Endometrial microvascular endothelial cells (primary cell): Measurements from ENCODE around the gene CRYBA4. TPM values are rescaled to one million over a fixed set of nuclear protein-coding genes. Genes with fewer than 3 reads are reported as not detected.

Experiments
- in situ Hi-C: cut with HindIII; loops from 2 replicates; pipeline ENCODE4 v1.10.0; 2017; ENCODE audit warnings: low sequenced_read_pairs, low pct_unique_long_range_greater_than_20kb; ENCODE audit errors: inconsistent ontology term
- total RNA-seq: library from RNA; depleted of rRNA; stranded (reverse); fragments of >200 nt; gene quantifications from one replicate; pipeline ENCODE4 v1.2.3, GENCODE V29; 2015; ENCODE audit errors: inconsistent ontology term

CRYBA4 gene
- total RNA-seq, 1 donor from 2014 or later: not detected

DNA sequence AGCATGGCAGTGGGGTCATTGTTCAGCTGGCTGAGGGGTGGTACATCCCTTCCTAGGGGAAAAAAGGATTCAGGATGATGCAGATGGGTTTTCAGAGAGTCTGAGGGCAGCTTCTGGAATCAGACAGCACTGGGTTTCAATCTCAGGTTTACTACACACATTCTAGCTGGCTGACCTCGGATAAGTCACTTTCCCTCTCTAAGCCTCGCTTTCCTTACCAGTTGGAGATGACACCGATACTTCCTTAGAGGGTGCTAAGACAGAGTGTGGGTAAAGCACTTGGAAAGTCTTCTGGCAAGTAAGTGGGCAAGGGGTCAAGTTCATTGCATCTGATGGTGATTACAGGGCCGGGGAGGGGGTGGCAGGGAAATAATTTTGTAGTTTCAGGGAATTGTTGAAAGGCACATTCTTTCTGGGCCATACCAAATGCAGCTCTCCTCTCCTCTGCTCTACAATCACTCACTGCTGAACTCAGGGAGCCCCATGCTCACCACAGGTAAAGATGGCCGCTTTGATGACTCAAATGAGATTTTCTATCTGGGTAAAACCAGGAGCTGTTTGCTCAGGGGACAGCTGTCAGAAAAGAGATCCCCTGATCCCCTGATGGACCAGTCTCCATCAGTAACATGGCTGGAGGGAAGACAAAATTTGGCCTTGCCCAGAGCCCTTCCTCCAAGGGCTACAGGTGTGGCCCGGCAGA is 29.1 kb downstream of the CRYBA4 start:
- in situ Hi-C loops: no loop called here

DNA sequence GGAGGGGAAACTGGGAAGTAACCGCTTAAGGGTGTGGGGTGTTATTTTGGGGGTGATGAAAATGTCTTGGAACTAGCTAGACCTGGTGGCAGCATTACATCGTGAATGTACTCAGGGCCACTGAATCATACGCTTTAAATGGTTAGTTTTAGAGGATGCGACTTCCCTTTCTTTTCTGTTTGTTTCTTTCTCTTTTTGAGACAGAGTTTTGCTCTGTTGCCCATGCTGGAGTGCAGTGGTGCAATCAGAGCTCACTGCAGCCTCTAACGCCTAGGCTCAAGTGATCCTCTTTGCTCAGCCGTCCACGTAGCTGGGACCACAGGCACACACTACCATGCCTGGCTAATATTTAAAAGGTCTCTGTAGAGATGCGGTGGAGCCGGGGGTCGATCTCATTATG is 30.1 kb downstream of the CRYBA4 start:
- in situ Hi-C loops: no loop called here

DNA sequence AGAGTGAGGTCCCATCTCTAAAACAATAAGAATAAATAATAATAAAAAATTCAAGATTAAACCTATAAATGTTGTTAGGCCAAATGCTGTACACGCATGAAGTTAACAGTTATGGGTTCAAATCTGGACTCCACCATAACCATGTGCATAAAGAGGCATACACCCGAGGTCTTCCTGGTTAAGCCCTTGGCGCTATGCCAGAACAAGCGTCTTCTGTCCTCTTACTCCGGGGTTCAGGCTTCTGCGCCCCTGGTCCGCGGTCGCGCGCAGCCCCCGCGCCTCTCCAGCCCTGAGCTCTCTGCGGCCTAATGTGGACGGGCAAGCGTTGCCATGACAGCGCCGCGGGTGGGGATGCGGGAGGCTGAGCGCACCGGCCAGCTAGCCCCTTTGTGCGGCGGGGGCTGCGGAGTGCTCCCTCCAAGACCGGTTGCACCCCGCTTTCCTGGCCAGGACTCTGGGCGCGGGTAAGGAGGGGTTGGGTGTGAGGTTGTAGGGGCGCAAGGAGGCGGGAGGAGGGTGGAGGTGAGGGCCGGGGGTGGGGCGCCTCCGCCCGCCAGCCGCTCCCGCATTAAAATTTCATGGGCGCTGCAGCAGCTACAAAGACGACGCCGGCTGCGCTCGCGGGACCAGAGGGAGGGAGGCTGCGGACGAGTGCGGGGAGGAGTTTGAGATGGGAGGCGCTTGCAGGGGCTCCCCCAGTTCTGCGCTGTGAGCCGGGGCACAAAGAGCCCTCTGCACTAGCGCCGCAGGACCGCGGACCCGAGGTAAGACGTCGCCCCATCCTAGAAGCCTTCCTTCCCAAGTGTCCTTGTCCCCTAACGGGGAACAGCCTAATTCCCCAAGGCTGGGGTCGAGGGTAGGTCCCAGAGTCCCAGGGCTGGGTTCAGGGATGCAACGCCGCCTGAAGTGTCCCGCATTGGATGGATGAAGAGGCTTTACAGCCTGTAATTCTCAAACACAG is 35.4 kb downstream of the CRYBA4 start, which contains the start of gene MIAT:
Gene MIAT, plus strand, starts transcription at position 698 of the 961 bp plus-strand sequence.
- in situ Hi-C loops: no loop called here

DNA sequence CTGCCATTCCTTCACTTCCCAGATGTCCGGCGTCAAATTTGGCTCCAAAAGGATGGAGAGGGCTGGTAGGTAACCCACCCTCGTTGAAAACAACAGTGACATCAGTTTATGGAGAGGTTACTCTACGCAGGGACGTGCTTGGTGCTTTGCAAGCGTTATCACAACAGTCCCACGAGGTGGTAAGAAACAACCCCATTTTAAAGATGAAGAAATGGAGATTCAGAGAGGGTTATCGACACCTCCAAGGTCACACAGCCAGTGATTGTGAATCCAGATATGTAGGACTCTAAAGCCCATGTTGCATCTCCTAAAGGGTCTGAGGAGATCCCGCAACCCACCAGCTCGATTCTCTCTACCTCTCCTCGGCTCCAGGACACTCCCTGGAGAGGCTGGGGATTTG is 36.4 kb downstream of the CRYBA4 start:
- in situ Hi-C loops: no loop called here

DNA sequence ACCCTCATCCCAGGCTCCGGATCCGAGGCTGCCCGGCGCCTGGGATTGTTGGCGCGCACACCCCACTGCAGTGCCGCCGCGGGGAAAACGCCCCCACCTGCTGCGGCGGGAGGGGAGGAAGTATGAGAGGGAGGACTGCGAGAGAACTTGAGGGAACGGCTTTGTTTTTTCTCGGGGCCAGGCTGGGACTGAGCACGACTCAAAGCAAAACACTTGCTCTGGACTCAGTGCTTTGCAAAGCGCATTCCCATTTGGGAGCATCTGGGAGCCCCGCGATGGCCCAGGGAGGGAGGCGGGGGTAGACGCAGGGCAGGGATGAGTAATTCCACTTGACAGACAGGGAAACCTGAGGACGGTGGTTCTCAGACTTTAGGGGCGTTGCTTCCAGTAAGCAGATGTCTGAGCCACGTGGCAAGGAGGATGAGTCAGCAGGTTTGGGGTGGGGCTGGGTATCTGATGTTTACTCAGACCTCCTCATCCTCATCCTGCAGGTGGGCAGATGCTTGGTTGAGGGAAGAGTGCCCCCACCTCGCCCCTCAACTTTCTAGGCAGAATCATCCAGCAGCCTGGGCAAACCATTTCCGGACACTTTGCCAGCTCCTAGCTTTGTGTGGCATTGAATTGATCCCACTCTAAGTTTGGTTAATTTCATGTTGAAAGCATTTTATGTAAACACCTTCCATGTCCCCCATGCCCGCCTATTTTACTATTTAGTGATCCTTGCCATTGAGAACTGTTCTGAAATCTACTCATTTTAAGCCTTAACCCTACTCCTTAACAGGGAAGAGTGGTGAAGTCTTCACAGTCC is 37.1 kb downstream of the CRYBA4 start:
- in situ Hi-C loops: no loop called here

DNA sequence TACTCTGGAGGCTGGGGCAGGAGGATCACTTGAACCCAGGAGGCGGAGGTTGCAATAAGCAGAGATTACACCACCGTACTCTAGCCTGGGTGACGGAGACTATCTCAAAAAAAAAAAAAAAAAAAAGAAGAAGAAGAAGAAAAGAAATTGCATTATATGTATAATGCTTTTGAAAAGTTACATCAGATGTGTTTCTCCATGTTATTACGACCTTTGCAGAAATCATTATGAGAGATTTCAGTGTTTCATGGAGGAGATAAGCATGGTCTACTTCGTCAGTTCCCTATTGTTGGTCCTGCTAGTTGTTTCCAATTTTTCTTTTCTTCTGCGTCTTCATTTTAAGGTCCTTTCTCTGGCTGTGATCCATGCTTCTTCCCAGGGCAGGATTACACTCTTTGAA is 38.6 kb downstream of the CRYBA4 start:
- in situ Hi-C loops: no loop called here

DNA sequence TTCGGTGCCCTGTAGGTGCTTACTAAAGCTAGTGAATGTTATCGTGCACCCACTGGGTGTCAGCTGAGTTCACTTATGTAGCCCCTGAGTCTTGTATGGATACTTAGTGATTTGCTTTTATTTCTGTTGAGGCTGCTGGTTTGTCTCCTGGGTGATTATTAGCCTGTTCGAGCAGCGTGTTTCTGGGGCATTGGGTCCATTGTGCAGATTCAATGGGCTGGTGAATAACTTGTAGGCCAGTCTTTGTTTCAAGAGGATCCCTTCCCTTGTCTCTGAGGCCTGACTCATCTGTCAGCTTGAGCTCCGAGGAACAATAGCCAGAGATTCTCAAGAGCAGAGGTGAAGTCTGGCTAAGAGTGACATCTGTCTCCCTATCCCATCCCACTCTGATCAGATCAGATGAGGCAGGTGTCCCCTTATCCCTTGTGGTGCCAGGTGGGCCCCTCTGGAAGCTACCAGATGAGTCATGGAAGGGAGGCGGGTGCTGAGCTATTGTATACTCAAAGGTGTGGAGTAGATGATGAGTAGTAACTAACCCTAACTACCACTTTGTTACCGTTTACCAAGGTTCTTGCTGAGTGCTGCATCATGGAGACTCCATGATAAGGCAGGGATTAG is 39.3 kb downstream of the CRYBA4 start:
- in situ Hi-C loops: no loop called here

DNA sequence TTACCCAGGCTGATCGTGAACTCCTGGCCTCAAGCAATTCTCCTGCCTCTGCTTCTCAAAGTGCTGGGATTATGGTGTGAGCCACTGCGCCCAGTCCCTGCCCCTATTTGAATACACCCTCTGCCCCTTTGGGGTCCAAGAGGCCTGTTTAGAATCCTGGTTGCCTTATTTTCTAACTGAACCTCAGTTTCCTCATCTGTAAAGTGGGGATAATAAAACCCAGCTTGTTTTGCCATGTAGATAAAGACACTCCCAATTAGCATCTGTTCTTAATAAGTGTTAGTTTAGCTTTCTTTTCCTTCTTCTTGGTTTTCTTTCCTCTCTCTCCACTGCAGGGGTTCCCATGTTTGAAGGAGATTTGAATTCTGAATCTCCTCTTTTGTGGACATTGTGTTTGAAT is 40.4 kb downstream of the CRYBA4 start:
- in situ Hi-C loops: no loop called here

DNA sequence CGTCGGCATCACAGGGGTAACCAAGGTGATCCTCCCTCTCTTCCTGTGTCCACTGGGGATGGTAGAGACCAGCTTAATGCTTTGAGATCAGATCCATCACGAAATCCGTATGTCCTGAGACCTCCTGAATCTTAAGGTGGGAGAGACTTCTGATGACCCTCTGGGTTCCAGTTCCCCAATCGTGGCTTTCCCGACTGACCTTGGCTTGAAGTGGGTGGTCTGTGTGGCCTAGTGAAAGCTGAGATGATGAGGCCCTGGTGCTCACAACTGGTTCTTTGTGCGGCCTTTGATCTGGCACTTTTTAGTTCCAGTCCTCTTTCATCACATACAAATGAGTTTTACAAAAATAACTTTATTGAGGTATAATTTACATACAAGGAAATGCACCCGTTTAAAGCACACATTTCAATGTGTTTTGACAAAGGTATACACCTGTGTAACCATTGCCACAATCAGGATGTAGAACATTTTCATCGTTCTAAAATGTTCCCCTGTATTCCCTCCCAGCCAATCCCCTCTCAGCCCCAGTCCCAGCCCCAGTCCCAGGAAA is 41.7 kb downstream of the CRYBA4 start:
- in situ Hi-C loops: no loop called here

DNA sequence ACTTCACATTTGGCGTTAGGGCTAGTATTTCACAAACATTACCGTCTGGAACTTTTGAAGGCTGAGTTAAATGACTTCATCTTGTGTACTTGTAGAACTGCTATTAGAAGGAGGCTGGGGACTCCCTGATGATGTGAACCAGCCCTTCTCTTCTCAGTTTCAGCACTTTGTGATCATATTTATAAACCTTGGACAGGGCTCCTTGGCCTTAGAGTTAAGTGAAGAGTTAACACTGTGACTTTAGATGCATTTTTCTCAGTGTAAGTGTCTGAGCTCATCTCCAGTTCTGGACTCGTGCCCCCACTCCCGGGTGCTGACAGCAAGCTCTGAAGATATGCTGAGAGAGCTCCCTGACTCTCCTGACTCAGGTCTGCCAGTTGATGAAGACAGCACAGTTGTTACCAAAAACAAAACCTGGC is 44.1 kb downstream of the CRYBA4 start:
- in situ Hi-C loops: no loop called here

DNA sequence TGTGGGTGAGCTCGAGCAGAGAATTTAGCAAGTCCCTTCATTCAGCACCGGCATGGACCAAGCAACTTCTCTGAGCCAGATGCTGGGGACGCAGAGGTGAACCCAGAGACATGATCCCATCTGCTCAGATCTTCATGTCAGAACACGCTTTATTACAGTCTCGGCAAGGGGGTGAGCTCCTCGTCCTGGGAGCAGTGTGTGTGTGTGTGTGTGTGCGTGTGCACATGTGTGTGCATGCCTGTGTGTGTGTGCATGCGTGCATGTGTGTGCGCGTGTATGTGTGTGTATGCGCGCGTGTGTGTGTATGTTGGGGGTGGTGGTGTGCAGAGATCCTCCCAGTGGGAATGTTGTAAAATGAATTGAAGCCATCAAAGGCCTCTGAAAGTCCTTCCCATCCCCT is 45.4 kb downstream of the CRYBA4 start:
- in situ Hi-C loops: no loop called here

DNA sequence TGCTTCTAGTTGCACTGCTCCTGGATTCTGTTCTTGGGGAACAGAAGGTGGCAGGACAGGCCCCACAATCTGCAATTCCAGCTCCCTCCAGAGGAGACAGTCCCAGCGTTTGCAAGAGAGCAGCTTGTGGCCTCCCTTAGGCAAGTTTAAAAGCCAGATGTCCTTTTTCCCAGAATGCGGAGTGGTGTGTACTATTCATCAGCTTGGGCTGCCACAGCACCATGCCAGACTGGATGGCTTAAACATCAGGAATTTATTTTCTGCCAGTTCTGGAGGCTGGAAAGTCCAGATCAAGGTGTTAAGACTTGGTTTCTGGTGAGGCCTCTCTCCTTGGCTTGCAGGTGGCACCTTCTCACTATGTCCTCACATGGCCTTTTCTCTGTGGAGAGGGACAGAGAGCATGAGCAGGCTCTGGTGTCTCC is 47.3 kb downstream of the CRYBA4 start:
- in situ Hi-C loops: no loop called here

DNA sequence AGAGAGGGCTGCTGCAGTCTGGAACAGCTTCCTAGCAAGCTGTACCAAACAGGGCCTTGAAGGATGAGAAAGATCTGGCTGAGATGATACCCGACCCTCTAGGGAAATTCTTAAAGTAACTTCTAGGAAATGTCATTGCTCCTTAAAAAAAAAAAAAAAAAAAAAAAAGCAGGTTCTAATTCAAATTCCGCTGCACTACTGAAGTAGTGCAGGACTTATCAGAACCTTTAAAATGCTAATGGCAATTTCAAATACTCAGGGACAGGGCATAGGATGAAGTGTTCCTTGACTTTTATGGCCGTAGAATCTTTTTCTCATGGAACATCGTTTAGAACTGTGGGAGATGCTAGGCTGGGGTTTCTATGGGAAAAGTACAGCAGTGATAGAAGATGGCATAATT is 48.7 kb downstream of the CRYBA4 start:
- in situ Hi-C loops: no loop called here

DNA sequence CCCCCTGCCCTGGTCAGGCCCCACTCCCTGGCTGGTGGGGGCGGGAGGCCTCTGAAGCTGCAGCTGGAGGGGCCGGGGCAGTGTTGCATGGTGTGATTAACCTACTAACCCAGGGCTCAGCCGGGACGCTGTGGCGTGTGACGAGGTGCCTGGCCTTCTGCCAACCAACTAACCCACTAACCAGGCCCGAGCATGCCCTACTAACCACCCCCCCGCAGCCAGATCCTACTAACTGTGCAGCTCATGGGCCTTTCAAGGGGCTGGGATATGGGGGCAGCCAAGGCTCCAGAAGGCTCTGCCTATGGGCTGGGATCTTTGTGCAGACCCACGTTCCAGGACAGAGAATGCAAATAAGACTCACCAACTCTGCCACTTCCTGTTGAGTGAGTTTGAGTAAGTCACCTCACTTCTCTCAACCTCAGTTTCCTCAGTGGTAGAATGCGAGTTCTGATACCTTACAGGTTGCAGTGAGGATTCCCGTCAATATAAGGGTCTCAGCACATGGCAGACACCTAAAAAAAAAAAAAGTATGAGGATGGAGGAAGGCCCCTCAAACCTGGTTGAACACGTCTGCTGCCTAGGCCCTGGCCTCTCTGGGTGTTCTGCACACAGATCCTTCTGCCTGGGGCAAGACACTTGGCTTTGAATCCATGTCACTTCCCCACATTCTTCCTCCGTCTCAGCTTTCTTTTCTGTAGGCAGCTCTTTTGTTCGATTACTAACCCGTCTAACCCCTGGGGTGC is 49.7 kb downstream of the CRYBA4 start:
- in situ Hi-C loops: no loop called here

DNA sequence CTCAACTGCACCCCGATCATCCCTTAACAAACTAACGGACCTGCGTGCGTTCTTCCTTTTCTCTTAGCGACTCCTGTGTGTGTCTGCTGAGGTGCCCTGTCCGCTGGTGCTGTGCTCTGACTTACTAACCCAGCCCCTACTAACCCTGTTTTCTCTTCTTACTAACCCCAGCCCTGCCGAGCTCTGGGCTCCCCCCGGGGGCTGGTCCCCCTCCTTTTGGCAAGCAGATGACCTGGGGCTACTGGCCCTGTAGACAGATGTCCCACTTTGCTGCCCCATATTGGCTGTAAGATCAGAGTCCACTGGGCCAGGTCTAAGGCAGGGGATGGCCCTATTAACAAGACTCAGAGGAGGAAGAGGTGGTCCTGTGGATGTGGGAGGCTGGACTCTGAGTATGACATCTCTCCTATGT is 50.3 kb downstream of the CRYBA4 start:
- in situ Hi-C loops: no loop called here

DNA sequence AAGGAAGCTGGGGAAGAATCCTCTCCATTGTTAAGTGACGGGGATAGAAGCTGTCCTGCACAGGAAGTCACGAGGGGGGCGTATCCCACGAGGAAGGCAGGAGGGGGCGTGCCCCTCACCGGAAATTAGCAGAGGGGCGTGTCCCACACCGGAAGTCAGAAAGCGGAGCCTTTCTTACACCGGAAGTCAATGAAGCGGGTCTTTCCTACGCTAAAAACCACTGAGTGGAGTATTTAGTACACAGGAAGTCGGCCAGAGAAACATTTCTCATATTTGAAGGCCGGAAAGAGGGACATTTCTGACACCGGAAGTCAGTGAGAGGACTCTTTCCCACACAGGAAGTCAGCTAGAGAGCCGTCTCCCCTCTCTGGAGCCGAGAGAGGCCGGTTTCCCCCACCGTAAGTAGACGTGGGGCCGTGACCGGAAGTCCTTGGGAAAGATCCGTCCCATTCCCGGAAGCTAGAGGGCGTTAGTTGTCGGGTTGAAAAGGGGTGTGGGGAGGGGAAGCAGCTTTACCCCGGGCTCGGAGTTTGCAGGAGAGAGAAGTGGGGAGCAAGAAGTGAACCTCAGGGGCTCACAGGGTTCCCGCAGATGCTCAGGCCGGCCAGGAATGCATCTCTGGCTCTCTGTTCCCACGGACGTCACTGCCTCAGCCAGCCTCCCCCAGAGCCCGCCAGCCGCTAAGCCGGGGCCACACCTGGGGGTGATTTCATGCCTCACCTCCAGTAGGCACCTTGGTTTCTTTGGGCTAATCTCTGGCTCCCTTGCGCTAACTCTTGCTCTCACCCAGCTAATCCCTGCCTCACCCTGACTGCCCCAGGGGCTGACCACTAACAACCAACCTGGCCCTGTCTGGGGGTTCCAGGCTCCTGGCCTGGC is 51.1 kb downstream of the CRYBA4 start:
- in situ Hi-C loops: no loop called here

DNA sequence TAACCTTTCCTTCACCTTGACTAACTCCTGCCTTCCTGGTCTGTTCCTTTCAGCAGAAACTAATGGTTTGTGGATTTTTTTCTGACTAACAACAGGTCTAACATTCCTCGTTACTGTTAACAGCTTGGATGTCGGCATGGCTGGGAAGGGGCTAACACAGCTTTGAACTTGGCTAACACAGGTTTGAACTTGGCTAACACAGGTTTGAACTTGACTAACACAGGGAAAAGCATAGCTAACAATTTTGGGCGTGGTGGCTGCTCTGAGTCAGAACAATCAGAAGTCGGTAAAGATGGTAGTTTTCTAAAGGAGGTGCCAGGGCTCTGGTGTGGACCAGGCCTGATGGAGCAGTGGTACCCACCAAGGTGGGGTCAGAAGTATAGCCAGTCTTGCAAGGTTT is 51.7 kb downstream of the CRYBA4 start:
- in situ Hi-C loops: no loop called here
